Measurements from ENCODE around the gene NTSR1.

Gene NTSR1

DNA sequence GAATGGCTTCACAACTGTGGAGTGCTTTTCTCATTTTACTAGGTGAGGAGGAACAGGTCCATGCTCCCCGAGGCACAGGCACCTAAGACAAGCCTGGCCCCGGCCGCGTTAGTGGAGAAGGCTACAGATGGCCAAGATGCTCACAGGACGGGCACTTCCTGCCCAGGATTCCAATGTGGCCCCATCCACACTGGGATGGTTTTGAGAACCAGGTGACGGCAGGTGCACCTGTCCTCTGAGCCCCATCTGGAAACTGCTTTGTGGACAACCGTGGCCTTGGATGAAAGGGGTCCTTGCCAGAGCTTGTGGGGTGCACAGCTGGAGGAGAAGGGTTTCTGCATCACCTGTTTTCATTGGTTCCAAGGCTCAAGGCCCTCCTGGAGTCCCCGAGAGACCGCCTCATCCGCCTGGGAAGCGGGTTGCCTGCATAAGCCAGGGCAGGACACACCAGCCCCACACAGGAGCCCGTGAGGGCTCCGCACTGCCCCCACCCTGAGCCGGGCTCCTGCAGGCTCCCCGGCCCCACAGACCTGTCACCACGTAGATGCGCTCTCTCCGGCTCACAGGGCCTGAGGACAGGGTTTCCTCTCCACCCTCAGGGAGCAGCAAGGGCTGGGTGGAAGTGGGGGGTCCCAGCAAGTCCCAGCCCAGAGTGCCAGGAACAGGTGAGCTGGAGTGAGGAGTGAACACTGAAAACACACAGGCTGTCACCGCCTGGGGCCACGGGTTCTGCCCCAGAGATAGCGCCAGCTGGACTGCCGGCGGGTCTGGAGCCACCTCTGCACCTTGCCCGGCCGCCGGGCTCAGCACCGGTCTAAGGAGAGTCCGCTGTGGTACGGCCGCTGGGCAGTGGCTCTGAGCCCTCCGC, 18.3 kb downstream of the NTSR1 start:
- Mint-ChIP-seq H3K27me3 (ENCODE audit: low read depth) (peaks cover 57% of the 10 kb centered on the region), H3K4me3 (no peak overlapping the region), H3K9me3 (peaks cover 5% of the 10 kb centered on the region), H3K27ac (no peak overlapping the region), H3K36me3 (ENCODE audit: low read depth) (no peaks in the 10 kb centered on the region), H3K4me1 (ENCODE audit: low read depth) (peaks cover 10% of the 10 kb centered on the region)

DNA sequence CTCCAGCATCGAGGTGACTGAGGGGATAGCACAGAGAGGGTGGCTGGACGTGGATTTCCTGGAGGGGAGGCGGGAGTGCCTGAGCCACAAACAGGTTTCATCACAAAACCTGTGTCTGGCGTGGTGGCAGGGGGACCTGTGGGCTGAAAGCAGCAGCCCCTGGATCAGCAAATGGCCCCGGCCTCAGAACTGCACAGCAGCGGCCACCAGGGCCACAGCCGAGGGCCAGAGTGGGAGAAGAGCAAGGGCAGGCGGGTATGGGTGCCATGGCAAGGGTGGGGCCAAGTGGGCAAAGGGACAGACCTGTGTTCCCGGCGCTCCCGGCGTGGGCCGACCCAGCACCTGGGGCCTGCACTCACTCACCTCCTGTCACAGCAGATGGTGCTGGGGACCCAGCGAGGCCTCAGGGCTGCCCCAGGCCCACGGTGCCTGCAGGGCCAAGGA, 19.0 kb downstream of the NTSR1 start:
- peaks cover 59% of the 10 kb centered on the region for H3K27me3 Mint-ChIP-seq (ENCODE audit: low read depth)
- no peak overlapping the region for H3K4me3 Mint-ChIP-seq
- H3K4me1 Mint-ChIP-seq (ENCODE audit: low read depth): peaks cover 12% of the 10 kb centered on the region
- no peaks in the 10 kb centered on the region for H3K36me3 Mint-ChIP-seq (ENCODE audit: low read depth)
- peaks cover under 1% of the 10 kb centered on the region for H3K9me3 Mint-ChIP-seq
- no peak overlapping the region for H3K27ac Mint-ChIP-seq

DNA sequence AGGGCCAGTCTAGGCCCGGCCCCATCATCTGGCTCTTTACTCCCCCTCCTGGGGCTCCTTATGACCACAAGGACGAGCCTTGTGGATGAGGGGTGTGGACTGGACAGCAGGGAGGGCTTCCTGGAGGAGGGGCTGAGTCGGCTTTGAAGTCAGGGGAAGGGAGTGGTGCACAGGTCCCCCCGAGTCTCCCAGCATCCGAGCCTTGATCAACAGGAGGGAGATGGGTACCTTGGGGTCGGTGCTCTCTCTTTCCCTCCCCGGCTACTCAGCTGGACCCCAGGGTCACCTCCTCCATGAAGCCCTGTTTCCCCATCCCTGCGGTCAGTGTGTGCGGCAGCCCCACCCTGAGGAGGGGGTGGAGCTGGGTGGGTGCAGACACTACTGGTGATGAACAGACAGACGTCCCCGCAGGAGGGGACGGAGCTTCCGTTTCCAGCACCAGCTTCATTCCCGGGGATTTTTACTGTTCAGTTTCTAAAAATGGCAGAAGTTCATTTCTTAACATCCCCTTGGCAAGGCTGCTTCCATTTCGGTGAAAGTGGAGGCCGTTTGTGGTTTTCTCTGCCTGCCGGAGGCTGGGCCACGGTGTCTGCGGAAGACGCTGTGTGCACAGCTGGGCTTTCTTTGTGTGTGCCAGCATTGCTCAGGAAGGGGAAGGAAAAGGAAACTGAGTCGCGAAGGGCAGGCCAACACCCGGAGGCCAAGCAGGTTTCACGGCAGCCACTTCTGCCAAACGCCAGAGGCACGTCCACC, 19.6 kb downstream of the NTSR1 start:
- peak overlapping the region; percentile 31 for H3K4me3 Mint-ChIP-seq
- no peaks in the 10 kb centered on the region for H3K9me3 Mint-ChIP-seq
- peaks cover 59% of the 10 kb centered on the region for H3K27me3 Mint-ChIP-seq (ENCODE audit: low read depth)
- no peaks in the 10 kb centered on the region for H3K36me3 Mint-ChIP-seq (ENCODE audit: low read depth)
- H3K4me1 Mint-ChIP-seq (ENCODE audit: low read depth): peaks cover 12% of the 10 kb centered on the region
- H3K27ac Mint-ChIP-seq: no peak overlapping the region

DNA sequence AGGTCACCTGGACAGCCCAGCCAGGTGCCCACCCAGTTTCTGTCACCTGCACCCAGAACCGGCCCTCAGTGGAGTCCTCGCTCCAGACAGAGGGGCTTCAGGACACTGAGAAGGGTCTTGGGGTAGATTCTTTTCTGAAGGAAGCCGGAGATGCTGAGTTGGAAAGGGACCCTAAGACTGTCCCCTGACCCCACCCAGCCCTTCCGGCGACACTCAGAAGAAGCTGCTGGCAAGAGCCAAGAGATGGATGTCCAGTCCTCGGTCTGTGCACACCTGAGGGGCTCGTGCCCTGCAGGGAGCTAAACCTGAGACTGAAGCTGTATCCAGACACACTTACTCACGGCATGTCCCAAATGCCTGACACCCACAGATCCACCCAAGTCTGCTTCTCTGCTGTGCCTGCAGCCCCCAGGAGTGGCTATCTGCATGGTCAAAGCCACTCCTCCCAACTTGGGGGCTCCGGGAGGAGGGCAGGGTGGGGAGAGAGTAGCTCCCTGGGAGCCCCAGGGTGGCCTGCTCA, 20.2 kb downstream of the NTSR1 start:
- peaks cover 12% of the 10 kb centered on the region for H3K4me1 Mint-ChIP-seq (ENCODE audit: low read depth)
- no peak overlapping the region for H3K27ac Mint-ChIP-seq
- H3K4me3 Mint-ChIP-seq: no peak overlapping the region
- H3K27me3 Mint-ChIP-seq (ENCODE audit: low read depth): peaks cover 62% of the 10 kb centered on the region
- no peaks in the 10 kb centered on the region for H3K36me3 Mint-ChIP-seq (ENCODE audit: low read depth)
- no peaks in the 10 kb centered on the region for H3K9me3 Mint-ChIP-seq

DNA sequence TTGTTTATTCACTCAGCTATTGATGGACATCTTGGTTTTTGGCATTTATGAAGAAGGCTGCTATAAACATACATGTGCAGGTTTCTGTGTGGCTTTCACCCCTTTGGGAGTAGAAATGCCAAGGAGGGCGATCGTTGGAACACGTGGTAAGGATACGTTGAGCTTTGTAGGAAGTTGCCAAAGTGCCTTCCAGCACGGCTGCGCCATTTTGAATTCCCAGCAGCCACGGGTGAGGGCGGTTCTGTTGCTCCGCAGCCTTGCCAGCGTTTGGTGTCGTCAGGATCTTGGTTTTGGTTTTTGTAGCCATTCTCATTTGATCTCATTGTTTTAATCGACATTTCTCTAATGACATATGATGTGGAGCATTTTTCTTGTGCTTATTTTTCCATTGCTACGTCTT, 21.8 kb downstream of the NTSR1 start:
- H3K4me3 Mint-ChIP-seq: no peak overlapping the region
- H3K9me3 Mint-ChIP-seq: no peaks in the 10 kb centered on the region
- peaks cover 58% of the 10 kb centered on the region for H3K27me3 Mint-ChIP-seq (ENCODE audit: low read depth)
- H3K27ac Mint-ChIP-seq: no peak overlapping the region
- no peaks in the 10 kb centered on the region for H3K36me3 Mint-ChIP-seq (ENCODE audit: low read depth)
- peaks cover 12% of the 10 kb centered on the region for H3K4me1 Mint-ChIP-seq (ENCODE audit: low read depth)

DNA sequence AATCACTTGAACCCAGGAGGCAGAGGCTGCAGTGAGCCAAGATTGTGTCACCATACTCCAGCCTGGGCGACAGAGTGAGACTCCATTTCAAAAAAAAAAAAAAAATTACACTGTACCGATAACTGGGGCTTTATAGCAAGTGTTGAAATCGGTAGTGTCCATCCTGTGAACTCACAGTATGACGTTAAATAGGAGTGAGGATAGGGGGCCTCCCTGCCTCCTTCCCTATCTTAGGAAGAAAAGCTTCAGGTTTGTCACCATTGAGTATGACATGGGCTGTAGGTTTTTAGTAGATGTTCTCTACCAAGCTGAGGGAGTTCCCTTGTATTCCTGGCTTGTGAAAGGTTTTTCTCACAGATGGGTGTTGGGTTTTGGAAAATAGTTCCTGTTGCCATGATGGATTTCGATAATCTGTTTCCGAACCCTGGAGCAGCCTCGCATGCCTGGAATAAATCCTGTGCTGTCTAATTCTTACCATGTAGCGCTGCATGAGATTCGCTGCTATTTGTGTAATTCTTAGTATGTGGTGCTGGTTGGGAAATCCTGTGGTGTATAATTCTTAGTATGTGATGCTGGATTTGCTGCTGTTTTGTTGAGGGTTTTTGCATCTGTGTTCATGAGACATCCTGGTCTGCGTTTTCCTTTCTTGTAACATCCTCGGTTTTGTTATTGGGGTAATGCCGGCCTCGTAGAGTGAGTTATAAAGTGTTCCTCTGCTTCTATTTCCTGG, 23.6 kb downstream of the NTSR1 start:
- Mint-ChIP-seq H3K36me3 (ENCODE audit: low read depth) (no peaks in the 10 kb centered on the region), H3K27me3 (ENCODE audit: low read depth) (peaks cover 56% of the 10 kb centered on the region), H3K4me3 (peak overlapping the region; percentile 29), H3K9me3 (no peaks in the 10 kb centered on the region), H3K27ac (peak overlapping the region; percentile 12), H3K4me1 (ENCODE audit: low read depth) (peaks cover 15% of the 10 kb centered on the region)

DNA sequence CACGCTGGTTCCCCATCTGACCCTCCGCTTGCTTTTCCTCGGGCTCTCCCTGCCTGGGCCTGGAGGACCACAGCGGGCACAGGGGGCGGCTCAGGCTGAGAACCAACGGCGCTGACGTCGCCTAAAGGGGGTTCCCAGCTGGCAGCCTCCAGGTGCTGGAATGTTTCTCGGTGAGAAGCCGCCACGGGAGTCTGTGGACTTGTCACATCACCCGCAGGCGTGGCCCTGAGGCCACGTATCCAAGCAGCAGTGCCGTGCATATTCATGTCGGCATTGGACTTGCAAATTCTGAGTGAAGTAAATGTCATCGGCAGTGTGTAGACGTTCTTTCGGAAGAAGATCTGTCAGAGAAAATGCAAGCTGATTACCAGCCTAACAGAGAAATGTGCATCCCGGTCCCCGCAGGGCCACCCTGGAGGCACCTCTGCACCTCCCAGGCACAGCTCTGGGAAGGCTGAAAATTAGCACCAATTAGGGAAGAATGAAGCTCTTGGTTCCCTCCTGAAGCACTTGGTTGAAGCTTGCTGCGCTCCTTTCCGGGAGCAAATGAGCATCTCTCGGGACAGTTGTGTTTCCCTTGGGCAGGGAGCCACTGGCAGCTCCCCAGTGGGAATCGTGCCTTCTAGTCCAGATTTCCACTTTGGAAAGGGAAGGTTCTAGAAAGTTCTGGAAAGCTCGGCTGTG, 24.3 kb downstream of the NTSR1 start:
- no peaks in the 10 kb centered on the region for H3K9me3 Mint-ChIP-seq
- H3K27me3 Mint-ChIP-seq (ENCODE audit: low read depth): peaks cover 58% of the 10 kb centered on the region
- peaks cover 13% of the 10 kb centered on the region for H3K4me1 Mint-ChIP-seq (ENCODE audit: low read depth)
- H3K4me3 Mint-ChIP-seq: no peak overlapping the region
- H3K36me3 Mint-ChIP-seq (ENCODE audit: low read depth): no peaks in the 10 kb centered on the region
- H3K27ac Mint-ChIP-seq: peak overlapping the region; percentile 12

DNA sequence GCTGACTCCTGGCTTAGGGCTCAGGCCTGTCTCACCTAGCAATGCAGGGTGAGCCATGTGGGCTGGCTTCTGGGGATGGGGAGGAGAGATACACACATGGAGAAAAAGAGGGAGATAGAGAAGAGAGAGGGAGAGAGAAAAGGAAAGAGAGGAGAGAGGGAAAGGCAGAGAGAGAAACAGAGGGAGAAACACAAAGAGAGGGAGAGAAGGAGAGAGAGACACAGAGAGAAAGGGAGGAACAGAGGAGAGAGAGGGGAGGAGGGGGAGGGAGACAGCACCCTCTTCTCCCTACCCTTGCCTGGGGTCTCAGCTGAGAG, 24.8 kb downstream of the NTSR1 start:
- no peak overlapping the region for H3K27ac Mint-ChIP-seq
- H3K4me1 Mint-ChIP-seq (ENCODE audit: low read depth): peaks cover 9% of the 10 kb centered on the region
- peaks cover 55% of the 10 kb centered on the region for H3K27me3 Mint-ChIP-seq (ENCODE audit: low read depth)
- H3K9me3 Mint-ChIP-seq: no peaks in the 10 kb centered on the region
- no peak overlapping the region for H3K4me3 Mint-ChIP-seq
- no peaks in the 10 kb centered on the region for H3K36me3 Mint-ChIP-seq (ENCODE audit: low read depth)

DNA sequence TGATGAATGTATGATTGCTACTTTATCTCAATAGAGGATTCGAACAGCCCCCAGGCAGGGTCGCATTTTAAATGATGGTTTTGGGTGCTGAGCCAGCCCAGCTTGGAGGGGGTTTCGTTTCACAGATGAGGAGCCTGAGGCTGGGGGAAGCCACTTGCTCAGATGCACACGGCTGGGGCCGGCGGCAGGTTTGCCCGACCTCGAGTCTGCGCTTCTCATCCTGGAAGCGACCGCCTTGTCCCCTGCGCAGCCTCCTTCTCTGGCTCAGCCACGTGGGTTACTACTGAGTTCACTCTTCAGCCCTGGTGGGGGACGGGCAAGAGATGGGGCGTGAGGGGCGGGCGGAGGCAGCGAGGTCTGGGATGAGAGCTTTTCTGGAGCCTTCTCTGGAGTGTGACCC, 25.3 kb downstream of the NTSR1 start:
- Mint-ChIP-seq H3K36me3 (ENCODE audit: low read depth) (no peaks in the 10 kb centered on the region), H3K27me3 (ENCODE audit: low read depth) (peaks cover 54% of the 10 kb centered on the region), H3K9me3 (no peaks in the 10 kb centered on the region), H3K4me1 (ENCODE audit: low read depth) (peaks cover 8% of the 10 kb centered on the region), H3K4me3 (no peak overlapping the region), H3K27ac (no peak overlapping the region)

DNA sequence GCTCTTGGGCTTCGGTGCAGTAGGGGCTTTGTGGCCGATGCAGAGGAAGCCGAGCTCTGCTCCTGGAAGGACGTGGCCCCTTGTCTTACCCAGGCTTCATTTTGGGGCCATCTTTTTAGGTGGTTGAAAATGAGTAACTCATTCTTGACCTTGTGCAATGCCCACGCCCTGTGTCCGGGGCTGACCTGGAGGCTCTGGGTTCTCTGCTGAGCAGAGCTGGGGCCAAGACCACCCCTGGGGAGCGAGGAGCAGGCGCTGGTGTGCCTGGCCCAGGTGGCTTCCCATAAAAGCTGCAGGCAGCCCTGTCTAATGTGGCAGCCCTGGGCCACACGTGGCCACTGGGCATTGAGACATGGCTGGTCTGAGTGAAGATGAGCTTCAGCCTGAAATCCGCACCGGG, 25.7 kb downstream of the NTSR1 start:
- no peaks in the 10 kb centered on the region for H3K36me3 Mint-ChIP-seq (ENCODE audit: low read depth)
- H3K4me1 Mint-ChIP-seq (ENCODE audit: low read depth): peaks cover 8% of the 10 kb centered on the region
- no peak overlapping the region for H3K27ac Mint-ChIP-seq
- peaks cover 49% of the 10 kb centered on the region for H3K27me3 Mint-ChIP-seq (ENCODE audit: low read depth)
- no peaks in the 10 kb centered on the region for H3K9me3 Mint-ChIP-seq
- no peak overlapping the region for H3K4me3 Mint-ChIP-seq

DNA sequence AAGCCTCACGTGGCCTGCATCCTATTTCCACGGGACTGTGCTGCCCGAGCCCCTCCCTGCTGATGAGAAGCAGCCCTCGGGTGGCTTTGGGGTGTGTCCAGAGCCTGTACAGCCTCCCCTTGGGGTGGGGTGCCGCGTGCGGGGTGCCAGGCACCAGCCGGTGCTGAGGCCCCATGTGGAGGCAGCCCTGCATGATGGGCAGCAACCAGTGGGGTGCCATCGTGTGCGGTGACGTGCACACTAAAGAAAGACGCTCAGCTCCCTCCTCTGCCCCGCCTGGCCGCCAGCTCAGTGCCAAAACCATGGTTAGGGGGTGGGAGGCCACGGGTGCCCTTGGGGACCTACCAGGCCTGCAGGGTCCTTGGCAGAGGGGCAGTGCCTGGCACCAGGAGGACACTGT, 26.2 kb downstream of the NTSR1 start:
- peaks cover 14% of the 10 kb centered on the region for H3K4me1 Mint-ChIP-seq (ENCODE audit: low read depth)
- H3K27me3 Mint-ChIP-seq (ENCODE audit: low read depth): peaks cover 47% of the 10 kb centered on the region
- H3K4me3 Mint-ChIP-seq: no peak overlapping the region
- no peaks in the 10 kb centered on the region for H3K9me3 Mint-ChIP-seq
- no peaks in the 10 kb centered on the region for H3K36me3 Mint-ChIP-seq (ENCODE audit: low read depth)
- no peak overlapping the region for H3K27ac Mint-ChIP-seq

DNA sequence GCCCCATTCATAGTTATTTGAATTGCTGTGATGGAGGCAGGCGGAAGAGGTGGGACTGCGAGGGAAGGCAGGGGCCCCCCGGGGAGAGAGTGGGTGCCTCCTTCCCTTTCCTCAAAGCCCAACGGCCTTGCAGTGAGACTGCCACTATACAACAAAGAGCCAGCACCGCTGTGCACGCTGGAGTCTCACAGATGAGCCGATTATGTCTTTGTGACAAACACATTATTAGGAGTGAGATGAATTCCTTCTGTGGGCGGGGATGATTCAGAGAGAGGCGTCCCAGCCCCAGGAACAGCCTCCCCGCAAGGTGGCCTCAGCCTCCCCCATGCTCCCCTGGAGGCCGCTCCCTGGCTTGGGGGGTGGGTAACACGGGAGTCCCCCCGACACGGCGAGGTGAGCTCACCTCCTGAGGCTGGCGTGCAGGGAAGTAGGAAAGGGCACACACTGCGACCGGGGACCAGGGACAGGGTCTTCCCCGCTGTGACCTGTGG, 26.7 kb downstream of the NTSR1 start:
- H3K27ac Mint-ChIP-seq: no peak overlapping the region
- H3K4me3 Mint-ChIP-seq: no peak overlapping the region
- H3K36me3 Mint-ChIP-seq (ENCODE audit: low read depth): no peaks in the 10 kb centered on the region
- H3K4me1 Mint-ChIP-seq (ENCODE audit: low read depth): peaks cover 17% of the 10 kb centered on the region
- H3K9me3 Mint-ChIP-seq: no peaks in the 10 kb centered on the region
- peaks cover 45% of the 10 kb centered on the region for H3K27me3 Mint-ChIP-seq (ENCODE audit: low read depth)

DNA sequence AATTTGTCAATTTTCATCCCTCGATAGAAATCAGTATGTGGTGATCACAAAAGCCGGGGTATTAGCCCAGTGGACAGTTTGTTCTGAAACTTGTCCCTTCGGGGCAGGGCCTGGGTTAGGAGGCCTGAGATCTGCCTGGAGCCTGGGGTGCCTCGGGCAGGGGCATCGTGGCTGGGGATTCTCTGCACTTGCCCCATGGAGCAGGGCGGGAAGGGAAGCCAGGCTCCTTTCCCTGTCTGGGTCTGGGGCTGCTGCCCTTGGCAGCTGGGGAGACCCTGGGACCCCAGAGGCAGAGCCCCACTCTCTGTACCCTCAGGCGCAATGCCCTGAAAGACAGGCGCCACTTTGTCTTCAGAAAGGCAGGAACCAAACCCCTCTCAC, 27.4 kb downstream of the NTSR1 start:
- Mint-ChIP-seq H3K9me3 (no peaks in the 10 kb centered on the region), H3K27ac (no peak overlapping the region), H3K4me1 (ENCODE audit: low read depth) (peaks cover 19% of the 10 kb centered on the region), H3K4me3 (no peak overlapping the region), H3K27me3 (ENCODE audit: low read depth) (peaks cover 39% of the 10 kb centered on the region), H3K36me3 (ENCODE audit: low read depth) (no peaks in the 10 kb centered on the region)

All from T-helper 1 cell treated with Interleukin-12 subunit alpha and Interleukin-12 subunit beta and Interleukin-4 antibody, amounts not matched to agents 30 μg/mL and 1 μg/mL, for 36 hours (primary cell).